ENCODE data around the gene LRRC37A.
"Not testable (repeated sequence)": the region's sequence is repeated elsewhere in the genome, so short reads cannot be mapped to it uniquely, and the experiment has no call there.

- not testable (repeated sequence) for TF ChIP-seq CTCF (IDR thresholded peaks at IDR 0.05; ENCODE audit: poor library complexity); EZH2phosphoT487 (IDR thresholded peaks at IDR 0.05; ENCODE audit: low read depth, severe bottlenecking, unreplicated experiment); EZH2 (IDR thresholded peaks at IDR 0.05; ENCODE audit: borderline replicate concordance)
Observed at GRCh38 chr17:46287587-46287986, 7.3 kb upstream of the LRRC37A start.

All from hepatocyte (in vitro differentiated cells).